Measurements from ENCODE around the gene NLRC4. TPM values are rescaled to one million over a fixed set of nuclear protein-coding genes. Genes with fewer than 3 reads are reported as not detected.

NLRC4 gene
- total and polyA plus RNA-seq, 7 donors = 0.60 to 2.3 (median 1.6) TPM

DNA sequence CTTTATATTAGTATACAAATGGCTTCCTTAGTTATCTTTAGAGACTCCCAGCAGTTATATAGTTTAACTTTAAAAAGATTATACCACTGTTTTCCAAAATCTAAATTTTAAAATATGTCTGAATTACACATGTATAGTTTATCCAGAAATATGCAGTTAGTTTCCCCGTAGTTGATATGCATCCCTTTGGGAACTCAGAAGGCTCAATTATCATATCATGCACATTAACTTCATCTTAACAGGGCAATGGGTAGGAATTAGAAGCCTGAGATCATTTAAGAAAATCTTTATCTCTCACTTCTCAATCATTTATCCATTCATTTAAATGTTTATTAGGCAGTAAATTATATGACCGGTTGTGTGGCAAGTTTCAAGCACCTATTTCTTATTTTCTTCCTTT, 27.2 kb downstream of the NLRC4 start:
- no peaks in the 10 kb centered on the region for H3K9me3 ChIP-seq
- H3K27me3 ChIP-seq = no peaks in the 10 kb centered on the region
- intact Hi-C loops (cut with DNase I) = no loop called here
- H3K27ac ChIP-seq = no peak overlapping the region
- no peaks in the 10 kb centered on the region for H3K36me3 ChIP-seq
- no peaks in the 10 kb centered on the region for H3K4me1 ChIP-seq
- no peak for TF ChIP-seq POLR2AphosphoS5 (IDR thresholded peaks at IDR 0.05)
- TF ChIP-seq POLR2A (IDR thresholded peaks at IDR 0.05) = no peak
- TF ChIP-seq, protein P1, sequence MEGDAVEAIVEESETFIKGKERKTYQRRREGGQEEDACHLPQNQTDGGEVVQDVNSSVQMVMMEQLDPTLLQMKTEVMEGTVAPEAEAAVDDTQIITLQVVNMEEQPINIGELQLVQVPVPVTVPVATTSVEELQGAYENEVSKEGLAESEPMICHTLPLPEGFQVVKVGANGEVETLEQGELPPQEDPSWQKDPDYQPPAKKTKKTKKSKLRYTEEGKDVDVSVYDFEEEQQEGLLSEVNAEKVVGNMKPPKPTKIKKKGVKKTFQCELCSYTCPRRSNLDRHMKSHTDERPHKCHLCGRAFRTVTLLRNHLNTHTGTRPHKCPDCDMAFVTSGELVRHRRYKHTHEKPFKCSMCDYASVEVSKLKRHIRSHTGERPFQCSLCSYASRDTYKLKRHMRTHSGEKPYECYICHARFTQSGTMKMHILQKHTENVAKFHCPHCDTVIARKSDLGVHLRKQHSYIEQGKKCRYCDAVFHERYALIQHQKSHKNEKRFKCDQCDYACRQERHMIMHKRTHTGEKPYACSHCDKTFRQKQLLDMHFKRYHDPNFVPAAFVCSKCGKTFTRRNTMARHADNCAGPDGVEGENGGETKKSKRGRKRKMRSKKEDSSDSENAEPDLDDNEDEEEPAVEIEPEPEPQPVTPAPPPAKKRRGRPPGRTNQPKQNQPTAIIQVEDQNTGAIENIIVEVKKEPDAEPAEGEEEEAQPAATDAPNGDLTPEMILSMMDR (IDR thresholded peaks at IDR 0.05) = no peak
- TF ChIP-seq EP300 (IDR thresholded peaks at IDR 0.05) = no peak
- 95% methylated on average over 2 of the region's 2 CpGs for WGBS, 2 donors
- no peak overlapping the region for H3K4me3 ChIP-seq
- DNase-seq = no peak

DNA sequence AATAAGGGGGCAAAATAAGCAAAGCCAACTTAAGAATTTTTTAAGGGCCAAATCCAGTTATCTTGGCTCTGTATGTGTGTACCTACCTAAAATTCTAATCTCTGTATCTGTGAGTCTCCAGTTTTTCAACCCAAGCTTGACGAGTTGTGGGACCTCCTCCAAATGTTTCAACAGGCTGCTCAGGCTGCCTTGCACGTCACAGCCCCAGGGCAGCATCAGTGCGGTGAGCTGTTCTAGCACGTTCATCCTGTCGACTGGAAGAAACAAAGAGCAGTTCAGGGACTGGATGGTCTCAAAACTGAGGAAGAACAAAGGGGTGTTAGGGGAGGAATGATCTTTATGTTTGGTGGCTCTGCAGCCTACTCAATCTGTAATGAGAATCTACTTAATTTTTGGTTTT, 29.4 kb downstream of the NLRC4 start:
- Histone ChIP-seq H3K9me3 (no peaks in the 10 kb centered on the region), H3K27me3 (no peaks in the 10 kb centered on the region), H3K4me3 (no peak overlapping the region), H3K4me1 (no peaks in the 10 kb centered on the region), H3K36me3 (no peaks in the 10 kb centered on the region), H3K27ac (no peak overlapping the region)
- 89 to 95% methylated on average over 5 of the region's 5 CpGs for WGBS, 2 donors
- TF ChIP-seq POLR2A (IDR thresholded peaks at IDR 0.05) (no peak), EP300 (IDR thresholded peaks at IDR 0.05) (no peak), POLR2AphosphoS5 (IDR thresholded peaks at IDR 0.05) (no peak)
- TF ChIP-seq, protein P1 (IDR thresholded peaks at IDR 0.05) = no peak
- no peak for DNase-seq
- intact Hi-C loops (cut with DNase I) = no loop called here

DNA sequence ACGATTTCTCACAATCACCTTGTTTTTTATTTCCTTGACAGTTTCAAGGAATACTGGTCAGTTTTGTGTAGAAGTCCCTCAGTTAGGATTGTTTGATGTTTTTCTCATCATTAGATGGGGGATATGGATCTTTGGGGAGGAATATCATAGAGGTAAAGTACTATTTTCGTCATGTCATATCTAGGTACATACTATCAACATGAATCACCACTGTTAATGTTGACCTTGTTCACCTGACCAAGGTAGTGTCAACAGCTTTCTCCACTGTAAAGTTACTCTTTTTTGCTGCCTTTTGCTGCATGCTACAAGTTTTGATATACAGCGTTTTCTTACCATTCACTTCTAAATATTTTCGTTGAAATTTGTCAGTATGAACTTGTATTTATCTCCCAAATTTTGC, 32.7 kb downstream of the NLRC4 start:
- intact Hi-C loops (cut with DNase I) = no loop called here
- H3K4me3 ChIP-seq = no peak overlapping the region
- H3K9me3 ChIP-seq = no peaks in the 10 kb centered on the region
- no peaks in the 10 kb centered on the region for H3K36me3 ChIP-seq
- no peak for DNase-seq
- H3K4me1 ChIP-seq = no peaks in the 10 kb centered on the region
- 91 to 95% methylated on average over 4 of the region's 4 CpGs for WGBS, 2 donors
- TF ChIP-seq POLR2A (IDR thresholded peaks at IDR 0.05) = no peak
- no peak for TF ChIP-seq EP300 (IDR thresholded peaks at IDR 0.05)
- TF ChIP-seq, protein P1 (IDR thresholded peaks at IDR 0.05) = no peak
- no peak for TF ChIP-seq POLR2AphosphoS5 (IDR thresholded peaks at IDR 0.05)
- no peaks in the 10 kb centered on the region for H3K27me3 ChIP-seq
- H3K27ac ChIP-seq = no peak overlapping the region

DNA sequence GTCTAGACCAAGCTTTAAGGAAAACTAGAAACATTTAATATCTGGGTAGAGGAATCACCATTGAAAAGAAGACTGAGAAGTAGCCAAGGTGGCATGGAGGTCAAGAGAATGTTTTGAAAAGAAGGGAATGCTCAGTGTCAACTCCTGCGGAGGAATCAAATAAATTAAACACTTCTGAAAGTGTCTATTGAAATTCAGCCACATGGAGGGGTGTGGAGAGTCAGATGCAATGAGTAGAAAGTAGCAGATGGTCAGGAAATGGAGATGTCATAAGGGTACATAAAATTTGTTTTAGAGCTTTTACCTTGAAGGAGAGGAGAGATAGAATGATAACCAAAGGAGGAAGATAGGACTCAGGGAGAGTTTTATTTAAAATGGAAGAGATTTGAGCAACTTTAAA, 35.1 kb downstream of the NLRC4 start:
- Histone ChIP-seq H3K36me3 (peaks cover 0 to 10% (median 2%) of the 10 kb centered on the region in 4 donors), H3K27ac (no peak overlapping the region), H3K4me3 (no peak overlapping the region), H3K4me1 (no peaks in the 10 kb centered on the region), H3K9me3 (no peaks in the 10 kb centered on the region), H3K27me3 (no peaks in the 10 kb centered on the region)
- TF ChIP-seq, protein P1 (IDR thresholded peaks at IDR 0.05) = no peak
- TF ChIP-seq POLR2A (IDR thresholded peaks at IDR 0.05) (no peak), POLR2AphosphoS5 (IDR thresholded peaks at IDR 0.05) (no peak), EP300 (IDR thresholded peaks at IDR 0.05) (no peak)
- DNase-seq = no peak
- intact Hi-C loops (cut with DNase I) = no loop called here
- WGBS, 2 donors = 57 to 69% methylated on average over 1 of the region's 1 CpG

DNA sequence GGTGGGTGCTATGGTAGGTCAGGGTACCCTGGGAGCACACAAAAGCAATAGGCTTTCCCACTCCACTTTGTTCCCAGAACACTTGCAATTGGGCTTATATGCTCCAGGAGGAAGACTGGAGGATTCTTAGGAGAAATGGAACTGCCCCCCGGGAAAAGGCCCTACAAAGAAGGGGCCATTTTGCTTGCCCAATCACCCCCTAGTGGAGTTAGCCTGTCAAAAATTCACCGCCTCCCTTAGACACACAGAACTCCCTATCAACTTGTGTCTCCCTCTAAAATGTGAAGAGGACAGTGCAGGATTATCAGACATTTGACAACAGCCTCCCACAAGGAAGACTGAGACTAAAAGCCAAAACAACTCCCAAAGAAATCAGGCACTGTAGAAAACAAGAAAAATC, 36.5 kb downstream of the NLRC4 start:
- no peak for DNase-seq

More for the DNA sequence above, 36.5 kb downstream of the NLRC4 start:
- Histone ChIP-seq H3K9me3 (no peaks in the 10 kb centered on the region), H3K27me3 (no peaks in the 10 kb centered on the region), H3K4me1 (no peaks in the 10 kb centered on the region), H3K36me3 (peaks cover 0 to 22% (median 4%) of the 10 kb centered on the region in 4 donors), H3K27ac (no peak overlapping the region), H3K4me3 (no peak overlapping the region)
- TF ChIP-seq POLR2AphosphoS5 (IDR thresholded peaks at IDR 0.05) = no peak
- no peak for TF ChIP-seq POLR2A (IDR thresholded peaks at IDR 0.05)
- TF ChIP-seq, protein P1 (IDR thresholded peaks at IDR 0.05) = no peak
- TF ChIP-seq EP300 (IDR thresholded peaks at IDR 0.05) = no peak
- intact Hi-C loops (cut with DNase I) = no loop called here
- 79 to 83% methylated on average over 2 of the region's 2 CpGs for WGBS, 2 donors
